K562 (cell line): ENCODE measurements around the gene HPD. TPM values are rescaled to one million over a fixed set of nuclear protein-coding genes. Genes with fewer than 3 reads are reported as not detected.
A peak's percentile ranks its signal among the peaks of the same experiment; 100 is the strongest.

ENCODE experiments used
- ARID3B ChIP-seq: fragments of 250-450 bp; sonication (Bioruptor Pico); IDR thresholded peaks from 2 replicates; pipeline ENCODE4 v1.4.0; 2020; ENCODE audit warnings: borderline replicate concordance
- BACH1 ChIP-seq: fragments of 200-800 bp; sonication (Bioruptor generic); IDR thresholded peaks from 2 replicates; pipeline ENCODE4 v1.6.1; 2016; ENCODE audit warnings: missing genetic modification characterization, missing compliant biosample characterization
- CAMTA2 ChIP-seq: fragments of 250-450 bp; sonication (Bioruptor Pico); conservative IDR thresholded peaks from 2 replicates; pipeline ENCODE4 v1.5.1; 2022
- CREB3 ChIP-seq: fragments of 450-650 bp; conservative IDR thresholded peaks from 2 replicates; pipeline ENCODE4 v1.6.1; 2016; ENCODE audit warnings: missing genetic modification characterization, low read depth, mild to moderate bottlenecking, missing compliant biosample characterization, moderate library complexity
- CREBBP ChIP-seq: IDR thresholded peaks from one replicate; pipeline ENCODE4 v1.6.1; 2012; ENCODE audit warnings: low read depth, mild to moderate bottlenecking, control low read depth, inconsistent platforms, low read length
- ELF2 ChIP-seq: fragments of 250-450 bp; sonication (Bioruptor Pico); IDR thresholded peaks from 2 replicates; pipeline ENCODE4 v1.5.0; 2021; ENCODE audit warnings: mild to moderate bottlenecking
- HMG20A ChIP-seq: fragments of 450-650 bp; formaldehyde crosslinking; conservative IDR thresholded peaks from 2 replicates; pipeline ENCODE4 v1.4.0; 2020; ENCODE audit warnings: mild to moderate bottlenecking, mixed read lengths
- NCOA1 ChIP-seq: fragments of 450-650 bp; IDR thresholded peaks from 2 replicates; pipeline ENCODE4 v1.6.1; 2016; ENCODE audit warnings: low read depth
- PCBP2 ChIP-seq: fragments of 200-400 bp; formaldehyde crosslinking; IDR thresholded peaks from 2 replicates; pipeline ENCODE4 v1.6.1; 2018; ENCODE audit warnings: low read length, low read depth, mild to moderate bottlenecking, moderate library complexity; ENCODE audit not compliant: poor library complexity, severe bottlenecking
- SFPQ ChIP-seq: fragments of 200-400 bp; formaldehyde crosslinking; IDR thresholded peaks from 2 replicates; pipeline ENCODE4 v1.6.1; 2017; ENCODE audit warnings: mild to moderate bottlenecking, low read depth, low read length, moderate library complexity
- TAF1 ChIP-seq: IDR thresholded peaks from 2 replicates; pipeline ENCODE4 v1.6.1; 2011; ENCODE audit warnings: mild to moderate bottlenecking, low read length, moderate library complexity; ENCODE audit not compliant: insufficient read depth, control insufficient read depth, severe bottlenecking; ENCODE audit errors: extremely low read depth
- TBP ChIP-seq: optimal IDR thresholded peaks from 2 replicates; pipeline ENCODE3; 2011; ENCODE audit warnings: low read depth, low read length, improper control_type of control experiment
- TRIM24 ChIP-seq, 2 experiments: fragments of 450-650 bp; IDR thresholded peaks; 2 replicates each; pipeline ENCODE4 v1.6.1; 2016
- UBTF ChIP-seq, 2 experiments: IDR thresholded peaks; 2 replicates each; pipeline ENCODE4 v1.6.1; 2012; ENCODE audit warnings: improper control_type of control experiment in 2 of 2, low read depth in 2 of 2, low read length in 2 of 2, borderline replicate concordance in 1 of 2
- ZBTB43 ChIP-seq: sonication (generic); formaldehyde crosslinking; IDR thresholded peaks from 2 replicates; pipeline ENCODE4 v1.8.0; 2023; ENCODE audit warnings: mild to moderate bottlenecking, missing genetic modification reagents
- ZFP1 ChIP-seq: fragments of 450-650 bp; formaldehyde crosslinking; IDR thresholded peaks from 2 replicates; pipeline ENCODE4 v1.4.0; 2020; ENCODE audit warnings: mild to moderate bottlenecking, mixed read lengths
- ZFP36 ChIP-seq: fragments of 150-350 bp; IDR thresholded peaks from 2 replicates; pipeline ENCODE4 v1.6.1; 2018; ENCODE audit warnings: low read length, low read depth; ENCODE audit not compliant: partially characterized antibody
- ZNF354B ChIP-seq: fragments of 250-450 bp; sonication (Bioruptor Pico); IDR thresholded peaks from 2 replicates; pipeline ENCODE4 v1.4.0; 2020
- ZNF408 ChIP-seq: fragments of 250-450 bp; sonication (Bioruptor Pico); IDR thresholded peaks from 2 replicates; pipeline ENCODE4 v1.4.0; 2020; ENCODE audit warnings: low read depth, mild to moderate bottlenecking, moderate library complexity
- polyA plus RNA-seq, 8 experiments: library from polyadenylated mRNA; depleted of rRNA in 4 of 8; stranded (reverse) in 5 of 8; unstranded in 3 of 8; fragments of >200 nt; fragmentation: Nextera tagmentation in 2 of 8; fragmentation: Illumina TruSeq in 1 of 8; extraction: Ambion mirVana in 2 of 8; extraction: Trizol in 1 of 8; gene quantifications; 2 replicates each; pipeline versions ENCODE4 v1.2.1 to v1.2.3, GENCODE V29; 2011 to 2014; ENCODE audit warnings: inconsistent platforms in 1 of 8, missing spikeins in 1 of 8
- total RNA-seq, 7 experiments: library from RNA; depleted of rRNA in 6 of 7; stranded (reverse); fragments of >200 nt in 6 of 7; fragmentation: Illumina TruSeq in 2 of 7; extraction: Trizol in 2 of 7; gene quantifications; 2 replicates each; pipeline versions ENCODE4 v1.2.1 to v1.2.3, GENCODE V29; 2011 to 2021; ENCODE audit warnings: low replicate concordance in 1 of 7

HPD gene
- total and polyA plus RNA-seq, 9 of the 15 experiments (the other 6 are each of a cell fraction or from before 2014, with no cell fraction given), result 0.06 to 0.29 (median 0.07) TPM; not detected in 4

GRCh38 chr12:121802843-121803698 lies 55.6 kb downstream of the HPD start (continued):
- TF ChIP-seq CREB3 (tag), result peak; percentile 68; the same call in 1 of the 2 replicates
- TF ChIP-seq HMG20A (CRISPR knock-in tag), result no peak
- TF ChIP-seq ZFP1 (CRISPR knock-in tag), result no peak
- peak; percentile 81 for TF ChIP-seq TAF1
- TF ChIP-seq ZFP36, result no peak
- no peak for TF ChIP-seq PCBP2
- TF ChIP-seq ELF2, result no peak
- TF ChIP-seq TBP, result peak; percentile 98
- TF ChIP-seq ZNF354B, result no peak
- no peak; the same call in 1 of the 2 replicates for TF ChIP-seq BACH1
- TF ChIP-seq ZNF408, result no peak
- no peak for TF ChIP-seq TRIM24 (IDR thresholded peaks at IDR 0.05)
- TF ChIP-seq ZBTB43, result no peak
- no peak for TF ChIP-seq NCOA1
- TF ChIP-seq SFPQ, result no peak
- TF ChIP-seq CAMTA2 (CRISPR knock-in tag), result no peak
- no peak for TF ChIP-seq ARID3B (CRISPR knock-in tag)
- peak; percentile 88 to 95; a peak in 3 of 4 replicates for TF ChIP-seq UBTF (IDR thresholded peaks at IDR 0.05; ENCODE audit: borderline replicate concordance in 1 of 2, low read depth in 2 of 2, low read length in 2 of 2)
- TF ChIP-seq CREBBP, result no peak
